ENCODE data around the gene SLC25A15.

GRCh38 chr13:40812724-40813445 is 23.5 kb downstream of the SLC25A15 start:
- TF ChIP-seq RARB (CRISPR knock-in tag; IDR thresholded peaks at IDR 0.05) (no peak), ESRRG (CRISPR knock-in tag; IDR thresholded peaks at IDR 0.05) (no peak), ARNTL (CRISPR knock-in tag; IDR thresholded peaks at IDR 0.05; ENCODE audit: borderline replicate concordance, low read depth) (no peak), ZFP3 (CRISPR knock-in tag; IDR thresholded peaks at IDR 0.05) (no peak), PATZ1 (CRISPR knock-in tag; IDR thresholded peaks at IDR 0.05; ENCODE audit: borderline replicate concordance) (no peak), ZNF565 (CRISPR knock-in tag; conservative IDR thresholded peaks at IDR 0.05; ENCODE audit: low read depth) (no peak), OSR1 (CRISPR knock-in tag; IDR thresholded peaks at IDR 0.05) (no peak), ZNF70 (CRISPR knock-in tag; IDR thresholded peaks at IDR 0.05) (no peak), GLIS3 (CRISPR knock-in tag; IDR thresholded peaks at IDR 0.05) (no peak)

Measured in SK-N-SH treated with all-trans-retinoic acid at 6 μM for 48 hours (cell line).